Measurements from ENCODE around the gene HIPK1. TPM values are rescaled to one million over a fixed set of nuclear protein-coding genes. Genes with fewer than 3 reads are reported as not detected.

The HIPK1 gene
- total and polyA plus RNA-seq, 2 of the 13 experiments (the other 11 are each of a cell fraction or from before 2014, with no cell fraction given) = 20.8 to 33.4 TPM

DNA sequence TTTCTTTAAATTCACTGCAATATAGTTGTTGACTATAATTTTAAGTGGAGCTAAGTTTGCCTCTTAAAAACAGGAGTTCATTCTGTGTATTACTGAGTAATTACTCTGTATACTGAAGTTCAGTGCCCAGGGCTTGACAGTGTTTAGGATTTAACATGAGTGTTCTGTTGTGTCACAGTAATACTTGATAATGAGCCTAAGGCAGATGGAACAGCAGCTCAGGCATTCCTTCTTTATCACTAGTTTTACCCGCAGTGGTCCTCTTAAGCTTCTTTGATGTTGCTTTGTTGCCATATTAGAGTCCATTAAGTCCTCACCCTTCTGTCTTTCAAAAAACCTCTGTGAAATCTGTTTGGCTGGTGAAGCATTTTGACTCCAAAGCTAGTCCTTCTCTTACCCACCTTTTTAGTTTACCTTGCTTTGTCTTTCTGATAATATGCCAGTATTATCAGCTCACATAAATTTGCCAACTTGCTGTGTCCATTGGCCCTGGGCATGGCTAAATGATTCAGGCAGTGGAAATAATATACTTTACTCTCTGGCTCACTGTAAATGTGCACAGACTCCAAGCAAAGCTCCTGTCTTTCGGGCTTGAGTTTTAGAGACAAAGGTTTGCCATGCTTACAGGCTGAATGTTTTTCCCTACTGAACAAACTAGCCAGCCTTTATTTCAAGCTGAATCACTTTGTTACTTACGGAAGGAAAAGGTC is 17.7 kb downstream of the HIPK1 start:
- WGBS (ENCODE audit: low lambda C conversion rate) = 18% methylated on average over 3 of the region's 3 CpGs
- peaks cover 1 to 12% of the 10 kb centered on the region in 2 experiments; a peak in 3 of 5 replicates for H3K36me3 ChIP-seq (replicated peaks in 1 of 2; ENCODE audit: control insufficient read depth in 1 of 2, insufficient read depth in 2 of 2, low read length in 2 of 2)
- no peak overlapping the region; a peak in 1 of 6 replicates for H3K4me3 ChIP-seq (replicated peaks in 1 of 3; ENCODE audit: insufficient read depth in 1 of 3, low read depth in 2 of 3, low read length in 3 of 3)
- ChIA-PET CTCF (ENCODE audit: low intra/inter-chr PET ratio, low total read pairs) (no interaction called here), POLR2A (interaction anchor here (0.8 to 4.9 kb wide), 2 partner anchors 17 to 42 kb away, joined by 3 to 37 read pairs; partner anchors contain the start of genes DCLRE1B and HIPK1)
- FAIRE-seq (no peak), DNase-seq (ENCODE audit: low spot score) (peak; percentile 43), ATAC-seq (peak; percentile 57)
- H2AFZ ChIP-seq (ENCODE audit: low read length) = no peak overlapping the region
- peaks cover 79% of the 10 kb centered on the region for H3K79me2 ChIP-seq (ENCODE audit: insufficient read depth, low read length)
- peak overlapping the region; percentile 37 for H3K4me2 ChIP-seq (ENCODE audit: low read depth, low read length)
- in situ Hi-C loops (cut with HindIII; ENCODE audit: extremely low pct_ligation_motif_present, low pct_unique_long_range_greater_than_20kb) (no loop called here), intact Hi-C loops (cut with micrococcal nuclease; ENCODE audit: unreplicated experiment) (loop anchor here (5.0 kb wide), 1 partner anchor 110 kb away; no protein-coding TSS in a partner anchor)
- peak overlapping the region; percentile 62 for H3K27ac ChIP-seq (ENCODE audit: extremely low read length, insufficient read depth, low read length)
- no TSS peak for BruUV-seq (replicated peaks)
- H3K9ac ChIP-seq (ENCODE audit: insufficient read depth, low read depth, low read length) = peak overlapping the region; percentile 9; the same call in 1 of the 2 replicates
- no peaks in the 10 kb centered on the region for H3K9me3 ChIP-seq (ENCODE audit: low read length)
- peaks cover 57% of the 10 kb centered on the region for H3K4me1 ChIP-seq (ENCODE audit: insufficient read depth, low read length)
- peak; percentile 21; the same call in 1 of the 2 replicates for TF ChIP-seq TCF7 (IDR thresholded peaks at IDR 0.05; ENCODE audit: low read depth)
- no peak for TF ChIP-seq CEBPZ (IDR thresholded peaks at IDR 0.05; ENCODE audit: low read length)
- H3K27me3 ChIP-seq (ENCODE audit: control insufficient read depth in 1 of 2, insufficient read depth in 2 of 2, low read length in 2 of 2) = no peaks in the 10 kb centered on the region
- H4K20me1 ChIP-seq (ENCODE audit: insufficient read depth, low read length) = peaks cover 8% of the 10 kb centered on the region; the same call in 1 of the 2 replicates
